ENCODE measurements around the gene TTC9B.
"Not testable (repeated sequence)": the region's sequence is repeated elsewhere in the genome, so short reads cannot be mapped to it uniquely, and the experiment has no call there.

TTC9B gene

GRCh38 chr19:40170303-40170989 is 47.7 kb downstream of the TTC9B start:
- not testable (repeated sequence) for DNase-seq (ENCODE audit: low read depth)

DNA sequence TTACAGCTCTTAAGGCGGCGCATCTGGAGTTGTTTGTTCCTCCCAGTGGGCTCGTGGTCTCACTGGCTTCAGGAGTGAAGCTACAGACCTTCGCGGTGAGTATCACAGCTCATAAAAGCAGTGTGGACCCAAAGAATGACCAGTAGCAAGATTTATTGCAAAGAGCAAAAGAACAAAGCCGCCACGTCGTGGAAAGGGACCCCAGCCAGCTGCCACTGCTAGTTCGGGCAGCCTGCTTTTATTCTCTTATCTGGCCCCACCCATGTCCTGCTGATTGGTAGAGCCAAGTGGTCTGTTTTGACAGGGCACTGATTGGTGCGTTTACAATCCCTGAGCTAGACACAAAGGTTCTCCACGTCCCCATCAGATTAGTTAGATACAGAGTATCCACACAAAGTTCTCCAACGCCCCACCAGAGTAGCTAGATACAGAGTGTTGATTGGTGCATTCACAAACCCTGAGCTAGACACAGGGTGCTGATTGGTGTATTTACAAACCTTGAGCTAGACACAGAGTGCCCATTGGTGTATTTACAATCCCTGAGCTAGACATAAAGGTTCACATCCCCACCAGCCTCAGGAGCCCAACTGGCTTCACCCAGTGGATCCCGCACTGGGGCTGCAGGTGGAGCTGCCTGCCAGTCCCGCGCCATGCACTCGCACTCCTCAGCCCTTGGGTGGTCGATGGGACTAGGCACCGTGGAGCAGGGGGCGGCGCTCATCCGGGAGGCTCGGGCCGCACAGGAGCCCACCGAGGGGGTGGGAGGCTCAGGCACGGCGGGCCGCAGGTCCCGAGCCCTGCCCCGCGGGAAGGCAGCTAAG is 48.5 kb downstream of the TTC9B start:
- not testable (repeated sequence) for DNase-seq (ENCODE audit: low read depth)
